GM08714 (cell line): ENCODE data around the gene ADCY9.
"Not testable (repeated sequence)": the region's sequence is repeated elsewhere in the genome, so short reads cannot be mapped to it uniquely, and the experiment has no call there.

Experiments
- H3K4me3 ChIP-seq: fragments of 200-500 bp; sonication (Bioruptor generic); 2 replicates; pipeline ENCODE4 v1.5.1; 2014; ENCODE audit warnings: mild to moderate bottlenecking, low read length, inconsistent platforms
- ZNF274 ChIP-seq: IDR thresholded peaks from 2 replicates; pipeline ENCODE4 v1.6.1; 2012; ENCODE audit warnings: mild to moderate bottlenecking, low read depth, low read length

The ADCY9 gene

DNA sequence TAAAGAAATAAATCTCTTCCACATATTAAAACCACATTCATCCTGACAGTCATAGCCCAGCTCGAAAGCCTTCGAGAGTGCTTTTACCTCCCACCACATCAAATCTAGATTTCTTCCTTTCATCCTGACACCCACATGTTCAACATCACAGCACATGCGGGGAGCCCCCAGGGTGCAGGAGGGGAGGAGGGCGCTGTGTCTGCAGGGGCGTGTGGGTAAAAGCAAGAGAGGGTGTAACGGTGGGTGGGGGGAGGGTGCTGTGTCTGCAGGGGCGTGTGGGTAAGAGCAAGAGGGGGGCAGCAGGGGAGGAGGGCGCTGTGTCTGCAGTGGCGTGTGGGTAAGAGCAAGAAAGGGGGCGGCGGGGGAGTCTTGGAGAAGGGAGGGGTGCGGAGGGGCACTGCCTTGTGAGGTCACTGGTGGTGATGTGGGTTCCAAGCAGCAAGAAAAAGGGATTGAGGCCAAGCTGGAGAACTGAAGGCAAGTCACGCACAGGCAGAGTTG is 34.7 kb downstream of the ADCY9 start:
- no peak for TF ChIP-seq ZNF274
- H3K4me3 ChIP-seq: no peak overlapping the region

DNA sequence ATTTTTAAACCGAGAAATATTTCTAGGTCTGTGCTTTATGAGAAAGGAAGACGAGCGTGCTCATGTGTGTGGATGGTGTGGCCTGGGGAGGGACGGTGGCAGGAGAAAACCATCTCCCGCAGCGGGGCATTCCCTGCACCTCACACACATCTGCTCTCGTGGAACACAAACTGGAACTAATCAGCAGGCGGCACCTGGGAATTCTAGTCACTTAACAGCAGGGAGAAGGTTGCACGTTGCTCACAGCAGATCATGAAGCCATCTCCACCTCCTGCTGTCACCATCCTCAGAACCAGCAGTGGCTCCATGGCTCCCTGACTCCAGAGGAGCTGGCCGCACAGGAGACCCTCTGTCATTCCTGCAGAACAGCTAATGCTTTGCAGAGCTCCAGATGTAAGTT is 35.2 kb downstream of the ADCY9 start:
- H3K4me3 ChIP-seq: no peak overlapping the region
- TF ChIP-seq ZNF274: no peak

DNA sequence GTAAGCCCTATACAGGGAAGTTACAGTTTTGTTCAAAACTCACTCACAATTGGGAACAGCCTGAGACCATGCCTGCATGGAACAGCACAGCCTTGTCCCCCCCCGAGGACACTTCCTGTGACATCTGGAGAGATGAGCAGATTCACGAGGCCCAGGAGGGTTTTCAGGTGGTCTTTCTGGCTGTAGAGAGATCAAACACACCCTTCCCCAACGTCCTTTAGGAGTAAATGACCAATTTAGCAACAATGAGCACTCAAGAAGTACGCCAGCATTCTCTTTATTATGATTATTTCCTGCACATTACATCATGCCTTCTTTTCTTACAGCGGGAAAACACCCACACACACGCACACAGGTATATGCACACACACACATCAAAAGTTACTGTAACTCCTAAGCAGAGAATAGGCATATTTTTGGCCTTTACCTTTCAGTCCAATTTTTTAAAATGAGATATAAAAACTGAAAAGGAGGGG is 39.0 kb downstream of the ADCY9 start:
- no peak overlapping the region for H3K4me3 ChIP-seq
- TF ChIP-seq ZNF274: no peak

DNA sequence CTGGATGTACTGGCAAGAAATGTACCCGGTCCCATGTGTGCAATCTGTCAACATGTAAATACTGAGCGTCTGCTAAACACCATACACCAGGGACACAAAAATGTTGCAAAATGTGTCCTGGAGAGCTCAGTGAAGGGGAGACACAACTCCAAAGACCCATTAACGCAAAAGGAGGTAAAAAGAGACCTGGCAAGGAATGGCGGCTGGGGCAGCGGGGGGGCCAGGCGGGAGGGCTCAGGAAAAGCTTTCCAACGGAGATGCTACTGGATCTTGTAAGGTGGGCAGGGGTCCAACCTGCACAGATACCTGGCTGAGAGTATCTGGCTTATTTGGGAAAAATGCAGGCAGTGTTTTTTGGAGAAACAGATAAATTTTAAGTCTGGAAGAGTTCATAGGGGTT is 40.7 kb downstream of the ADCY9 start:
- TF ChIP-seq ZNF274: no peak
- no peak overlapping the region for H3K4me3 ChIP-seq

DNA sequence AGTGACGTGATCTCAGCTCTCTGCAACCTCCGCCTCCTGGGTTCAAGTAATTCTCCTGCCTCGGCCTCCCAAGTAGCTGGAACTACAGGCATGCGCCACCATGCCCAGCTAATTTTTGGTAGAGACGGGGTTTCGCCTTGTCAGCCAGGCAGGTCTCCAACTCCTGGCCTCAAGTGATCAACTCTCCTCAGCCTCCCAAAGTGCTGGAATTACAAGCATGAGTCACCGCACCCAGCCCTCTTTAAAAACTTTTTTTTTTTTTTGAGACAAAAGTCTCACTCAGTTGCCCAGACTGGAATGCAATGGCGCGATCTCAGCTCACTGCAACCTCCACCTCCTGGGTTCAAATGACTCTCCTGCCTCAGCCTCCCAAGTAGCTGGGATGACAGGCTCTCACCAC is 43.1 kb downstream of the ADCY9 start:
- H3K4me3 ChIP-seq: not testable (repeated sequence)

DNA sequence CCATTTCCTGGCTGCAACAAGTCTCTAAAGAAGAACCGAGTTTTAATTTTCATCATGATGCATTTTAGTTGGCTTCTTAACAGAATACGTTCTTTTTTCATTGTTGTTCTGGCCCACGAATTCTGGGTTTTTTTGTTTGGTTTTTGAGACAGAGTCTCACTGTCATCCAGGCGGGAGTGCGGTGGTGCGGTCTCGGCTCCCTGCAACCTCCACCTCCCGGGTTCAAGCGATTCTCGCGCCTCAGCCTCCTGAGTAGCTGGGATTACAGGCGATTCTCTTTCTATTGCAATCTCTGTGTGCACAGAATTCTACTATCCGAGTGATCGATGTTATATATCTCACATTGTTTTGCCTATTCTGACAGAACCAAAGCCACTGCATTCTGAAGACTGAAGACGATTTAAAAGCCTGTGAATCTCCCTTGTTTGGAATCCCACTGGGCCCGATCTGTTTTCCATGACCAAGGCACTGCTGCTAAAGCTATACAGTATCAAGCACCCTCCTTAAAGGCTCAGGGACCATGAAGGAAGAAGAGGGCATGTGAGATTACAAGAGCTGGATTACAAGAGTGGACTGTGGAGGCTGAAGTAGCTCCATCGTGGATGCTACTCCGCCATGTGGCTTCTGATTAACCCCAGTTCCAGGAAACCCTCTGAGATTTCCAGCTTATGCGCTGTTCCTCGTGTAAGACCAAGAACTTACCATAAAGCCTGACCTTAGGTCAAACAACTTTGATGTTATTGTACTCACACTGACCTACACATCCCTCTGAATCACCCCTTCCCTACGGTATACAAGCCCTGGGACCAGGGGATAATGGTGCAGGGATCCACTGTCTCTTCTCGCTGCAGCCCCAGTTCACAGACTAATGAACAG is 44.3 kb downstream of the ADCY9 start:
- no peak for TF ChIP-seq ZNF274
- no peak overlapping the region for H3K4me3 ChIP-seq

DNA sequence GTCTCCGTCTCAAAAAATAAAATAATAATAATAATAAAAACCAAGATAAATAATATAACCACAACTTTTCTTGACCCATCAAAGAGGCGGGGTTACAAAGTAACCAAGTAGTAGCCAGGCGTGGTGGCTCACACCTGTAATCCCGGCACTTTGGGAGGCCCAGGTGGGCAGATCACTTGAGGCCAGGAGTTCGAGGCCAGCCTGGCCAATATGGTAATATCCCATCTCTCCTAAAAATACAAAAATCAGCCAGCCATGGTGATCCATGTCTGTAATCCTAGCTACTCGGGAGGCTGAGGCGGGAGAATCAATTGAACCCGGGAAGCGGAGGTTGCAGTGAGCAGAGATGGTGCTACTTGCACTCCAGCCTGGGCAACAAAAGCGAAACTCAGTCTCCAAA is 45.3 kb downstream of the ADCY9 start:
- TF ChIP-seq ZNF274: no peak
- no peak overlapping the region for H3K4me3 ChIP-seq

DNA sequence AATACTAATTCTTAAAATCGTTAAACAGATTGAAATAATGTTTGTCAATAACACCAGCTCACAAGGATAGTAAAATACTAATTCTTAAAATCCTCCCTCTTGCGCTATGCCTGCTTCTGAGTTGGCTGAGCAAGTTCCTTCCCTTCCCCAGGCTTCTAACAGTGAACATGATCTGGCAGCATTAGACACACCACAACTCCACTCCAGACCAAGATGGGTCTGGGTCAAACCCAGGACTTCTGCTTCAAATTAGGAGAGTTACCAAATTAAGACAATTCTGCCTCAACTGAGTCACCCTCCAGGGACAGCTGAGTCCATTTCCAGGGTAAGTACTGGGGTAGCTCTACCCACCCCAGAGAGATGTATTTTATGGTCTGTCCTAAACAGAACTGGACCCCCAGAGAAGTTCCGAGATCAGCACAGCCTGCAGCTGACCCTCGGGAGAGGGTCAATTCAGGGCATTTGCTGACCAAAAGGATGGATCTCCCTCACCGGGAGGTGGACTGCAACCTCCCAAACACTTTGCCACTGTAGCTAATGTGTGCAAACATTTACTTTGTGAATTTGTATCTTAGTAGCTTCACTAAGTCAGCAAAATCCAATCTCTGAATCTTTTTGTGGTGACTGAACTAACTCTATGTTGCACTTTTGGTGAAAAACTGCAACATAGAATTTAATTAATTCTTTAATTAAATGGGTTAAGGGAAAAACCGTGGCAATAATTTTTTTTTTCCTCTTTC is 48.8 kb downstream of the ADCY9 start:
- TF ChIP-seq ZNF274: no peak
- H3K4me3 ChIP-seq: no peak overlapping the region

DNA sequence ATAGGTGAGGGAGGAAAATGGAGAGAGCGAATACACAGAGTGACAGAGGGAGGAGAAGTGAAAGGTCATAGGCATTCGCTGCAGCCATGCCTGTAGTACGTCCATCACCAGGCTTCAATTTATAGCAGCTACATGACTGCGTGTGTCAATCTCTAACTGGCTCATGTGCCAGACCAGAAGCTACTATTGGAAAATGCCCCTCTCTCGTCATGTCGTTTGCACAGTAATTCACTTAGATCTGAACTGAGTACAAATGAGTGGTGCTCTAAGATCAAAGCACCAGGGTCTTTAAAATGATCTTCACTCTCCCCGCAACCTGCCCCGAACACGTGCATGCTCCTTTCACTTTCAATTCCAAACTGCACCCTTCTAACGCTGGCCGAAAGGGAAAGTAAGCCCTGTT is 51.3 kb downstream of the ADCY9 start:
- TF ChIP-seq ZNF274: no peak
- no peak overlapping the region; the same call in 1 of the 2 replicates for H3K4me3 ChIP-seq

DNA sequence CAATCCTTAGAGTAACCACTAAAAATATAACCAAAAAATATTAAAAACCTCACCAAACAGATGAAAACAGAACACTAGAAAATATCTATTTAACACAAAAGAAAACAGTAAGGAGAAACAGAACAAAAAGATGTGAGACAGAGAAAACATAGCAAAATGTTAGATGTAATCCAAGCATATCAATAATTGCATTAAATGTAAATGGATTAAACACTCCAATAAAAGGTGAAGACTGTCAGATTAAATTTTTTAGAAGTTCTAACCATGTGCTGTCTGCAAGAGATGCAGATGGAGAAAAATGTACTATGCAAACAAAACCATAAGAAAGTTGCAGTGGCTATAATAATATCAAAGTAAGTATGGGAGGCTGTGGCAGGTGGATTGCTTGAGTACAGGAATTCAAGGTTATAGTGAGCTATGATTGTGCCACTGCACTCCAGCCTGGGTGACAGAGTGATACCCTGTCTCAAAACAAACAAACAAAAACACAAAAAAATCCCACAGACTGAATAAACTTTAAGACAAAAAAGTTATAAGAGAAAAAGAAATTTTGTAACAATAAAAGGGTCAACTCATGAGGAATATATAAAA is 53.9 kb downstream of the ADCY9 start:
- H3K4me3 ChIP-seq: no peak overlapping the region
- TF ChIP-seq ZNF274: no peak

DNA sequence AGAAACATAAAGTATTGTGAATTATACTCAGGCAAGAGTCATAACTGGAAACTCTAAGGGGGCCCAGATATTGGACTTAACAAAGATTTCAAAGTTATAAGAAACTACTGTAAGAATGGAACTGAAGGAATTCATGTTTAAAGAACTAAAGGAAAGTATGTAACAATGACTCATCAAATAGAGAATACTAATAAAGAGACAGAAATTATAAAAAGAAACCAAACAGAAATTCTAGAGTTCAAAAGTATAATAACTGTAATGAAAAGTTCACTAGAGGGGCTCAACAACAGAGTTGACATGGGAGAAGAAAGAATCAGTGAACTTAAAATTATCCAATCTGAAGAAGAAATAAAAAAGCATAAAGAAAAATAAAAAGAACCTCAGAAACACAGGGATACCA is 55.4 kb downstream of the ADCY9 start:
- H3K4me3 ChIP-seq: no peak overlapping the region

DNA sequence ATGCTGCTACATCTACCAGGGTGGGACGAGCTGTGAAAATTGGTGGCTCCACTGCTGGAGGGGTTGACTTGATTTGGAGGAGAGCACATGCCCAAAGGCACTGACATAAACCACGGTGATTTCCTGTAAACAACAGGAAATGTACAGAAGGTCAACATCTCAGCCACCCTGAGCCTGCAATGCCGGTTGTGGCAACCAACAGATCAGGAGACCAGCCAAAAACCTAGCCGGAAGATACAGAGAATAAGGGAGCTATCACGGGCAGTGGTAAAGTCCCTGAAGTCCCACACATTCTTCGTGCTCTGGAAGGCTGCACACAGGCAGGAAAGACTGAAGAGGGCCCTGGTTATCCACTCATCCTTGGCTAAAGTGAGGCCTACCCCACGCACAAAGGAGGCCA is 56.2 kb downstream of the ADCY9 start:
- TF ChIP-seq ZNF274: no peak
- no peak overlapping the region for H3K4me3 ChIP-seq

More for the DNA sequence above, 55.4 kb downstream of the ADCY9 start:
- no peak for TF ChIP-seq ZNF274

DNA sequence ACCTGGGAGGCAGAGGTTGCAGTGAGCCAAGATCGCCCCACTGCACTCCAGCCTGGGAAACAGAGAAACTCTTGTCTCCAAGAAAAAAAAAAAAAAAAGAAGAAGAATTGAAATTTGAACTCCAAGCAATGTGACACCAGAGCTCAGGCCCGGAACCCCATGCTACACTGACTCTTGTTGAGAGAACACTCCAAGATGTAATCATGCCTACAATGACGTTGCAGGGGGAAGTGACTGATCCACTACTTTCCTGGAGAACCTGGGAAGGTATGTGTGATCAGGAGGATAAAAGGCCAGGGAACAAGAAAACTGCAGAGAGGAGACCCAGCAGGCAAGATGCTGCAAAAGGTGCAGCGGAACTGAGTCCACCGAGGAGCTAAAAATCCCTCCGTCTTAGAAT is 57.9 kb downstream of the ADCY9 start:
- TF ChIP-seq ZNF274: no peak
- H3K4me3 ChIP-seq: no peak overlapping the region

DNA sequence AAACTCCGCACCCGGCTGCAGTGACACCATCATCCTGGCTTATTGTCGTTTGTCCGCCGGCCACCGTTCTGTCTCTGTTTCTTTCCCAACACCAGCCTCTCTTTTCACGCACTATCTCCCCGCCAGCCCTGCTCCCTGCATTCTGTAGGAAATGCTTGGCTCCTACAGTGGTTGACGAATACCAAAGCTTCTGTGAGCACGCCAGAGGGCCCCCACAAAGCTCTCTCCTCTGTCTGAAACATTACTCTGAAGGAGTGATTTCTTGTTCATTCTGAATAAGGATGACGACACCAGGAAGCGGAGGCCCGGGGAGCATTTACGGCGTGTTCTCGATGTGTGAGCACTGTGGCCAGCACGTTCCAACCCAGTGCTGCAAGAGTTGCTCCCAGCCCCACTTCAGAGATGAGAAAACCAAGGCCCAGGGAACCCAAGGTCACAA is 58.8 kb downstream of the ADCY9 start:
- no peak overlapping the region for H3K4me3 ChIP-seq
- no peak for TF ChIP-seq ZNF274
